ENCODE measurements around the gene FAM170B.
A peak's percentile ranks its signal among the peaks of the same experiment; 100 is the strongest.

The FAM170B gene

GRCh38 chr10:49177391-49178355 is 43.9 kb upstream of the FAM170B start:
- peak; percentile 89 for DNase-seq (ENCODE audit: low spot score)
- no peak for TF ChIP-seq CTCF (IDR thresholded peaks at IDR 0.05; ENCODE audit: borderline replicate concordance, control extremely low read depth, extremely low read depth, insufficient read depth, missing control alignments)
- in situ Hi-C loops (cut with MboI; ENCODE audit: low sequenced_read_pairs, unreplicated experiment): no loop called here

- no peak for DNase-seq (ENCODE audit: low spot score)
- in situ Hi-C loops (cut with MboI; ENCODE audit: low sequenced_read_pairs, unreplicated experiment): no loop called here
- peak; percentile 25 for TF ChIP-seq CTCF (IDR thresholded peaks at IDR 0.05; ENCODE audit: borderline replicate concordance, control extremely low read depth, extremely low read depth, insufficient read depth, missing control alignments)
Measured at GRCh38 chr10:49176310-49177268, 42.8 kb upstream of the FAM170B start.

- TF ChIP-seq CTCF (IDR thresholded peaks at IDR 0.05; ENCODE audit: borderline replicate concordance, control extremely low read depth, extremely low read depth, insufficient read depth, missing control alignments): no peak
- in situ Hi-C loops (cut with MboI; ENCODE audit: low sequenced_read_pairs, unreplicated experiment): no loop called here
- DNase-seq (ENCODE audit: low spot score): no peak
Measured at GRCh38 chr10:49175587-49176309, 41.9 kb upstream of the FAM170B start.

GRCh38 chr10:49174926-49175500 is 41.2 kb upstream of the FAM170B start:
- no peak for TF ChIP-seq CTCF (IDR thresholded peaks at IDR 0.05; ENCODE audit: borderline replicate concordance, control extremely low read depth, extremely low read depth, insufficient read depth, missing control alignments)
- no peak for DNase-seq (ENCODE audit: low spot score)
- in situ Hi-C loops (cut with MboI; ENCODE audit: low sequenced_read_pairs, unreplicated experiment): loop anchor here (25.0 kb wide), 1 partner anchor 513 kb away; no protein-coding TSS in a partner anchor

GRCh38 chr10:49174261-49174925 is 40.6 kb upstream of the FAM170B start:
- in situ Hi-C loops (cut with MboI; ENCODE audit: low sequenced_read_pairs, unreplicated experiment): loop anchor here (25.0 kb wide), 1 partner anchor 512 kb away; no protein-coding TSS in a partner anchor
- no peak for DNase-seq (ENCODE audit: low spot score)
- no peak for TF ChIP-seq CTCF (IDR thresholded peaks at IDR 0.05; ENCODE audit: borderline replicate concordance, control extremely low read depth, extremely low read depth, insufficient read depth, missing control alignments)

Measured in GM13976 (cell line).